Activated naive CD8-positive, alpha-beta T cell treated with anti-CD3 and anti-CD28 coated beads, Interleukin-2, amount 50 U/mL, for 16 hours (primary cell): ENCODE measurements around the gene PPP1CA.
"Not testable (repeated sequence)": the region's sequence is repeated elsewhere in the genome, so short reads cannot be mapped to it uniquely, and the experiment has no call there.

Source experiments
- DNase-seq: peaks from one replicate; pipeline ENCODE4 v3.0.0-alpha.2; 2020; ENCODE audit warnings: low read depth, low spot score

Gene PPP1CA

DNA sequence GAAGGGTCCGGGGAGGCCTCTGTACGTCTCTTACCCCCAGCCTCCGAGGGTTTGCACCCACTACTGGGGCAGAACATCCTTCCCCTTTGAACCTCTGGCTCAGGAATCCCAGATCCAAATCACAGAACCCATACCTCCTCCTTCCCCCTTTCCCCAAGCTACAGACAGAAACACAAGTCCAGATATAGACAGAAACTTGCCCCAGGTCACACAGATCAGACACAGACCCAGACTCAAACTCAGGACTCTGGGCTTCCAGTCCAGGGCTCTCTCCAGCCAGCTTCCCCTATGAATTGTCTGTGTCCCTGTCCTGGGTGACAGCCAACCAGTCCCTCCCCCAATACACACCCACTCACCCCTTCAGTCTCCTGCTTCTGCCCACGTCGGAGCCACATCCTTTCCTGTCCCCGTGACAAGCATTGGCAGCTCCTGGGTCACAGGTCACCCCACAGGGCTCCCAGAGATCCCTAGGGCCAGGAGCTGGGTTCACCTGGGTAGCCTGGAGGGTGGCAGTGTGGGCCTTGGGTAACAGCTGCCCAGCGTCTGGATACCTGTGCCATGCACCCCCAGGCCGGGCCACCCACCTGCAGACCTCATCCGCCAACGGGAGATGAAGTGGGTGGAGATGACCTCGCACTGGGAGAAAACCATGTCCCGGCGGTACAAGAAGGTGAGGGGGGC is 3.0 kb upstream of the PPP1CA start:
- no peak for DNase-seq

DNA sequence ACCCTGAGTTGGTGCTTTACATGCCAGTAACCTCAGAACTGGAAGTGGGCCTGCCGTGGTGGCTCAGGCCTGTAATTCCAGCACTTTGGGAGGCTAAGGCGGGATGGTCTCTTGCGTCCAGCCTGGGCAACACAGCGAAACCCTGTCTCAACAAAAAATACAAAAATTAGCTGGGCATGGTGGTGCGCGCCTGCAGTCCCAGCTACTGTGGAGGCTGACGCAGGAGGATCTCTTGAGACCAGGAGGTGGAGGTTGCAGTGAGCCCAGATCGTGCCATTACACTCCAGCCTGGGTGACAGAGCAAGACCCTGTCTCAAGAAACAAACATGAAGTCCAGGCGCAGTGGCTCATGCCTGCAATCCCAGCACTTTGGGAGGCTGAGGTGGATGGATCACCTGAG is 1.4 kb upstream of the PPP1CA start:
- not testable (repeated sequence) for DNase-seq

DNA sequence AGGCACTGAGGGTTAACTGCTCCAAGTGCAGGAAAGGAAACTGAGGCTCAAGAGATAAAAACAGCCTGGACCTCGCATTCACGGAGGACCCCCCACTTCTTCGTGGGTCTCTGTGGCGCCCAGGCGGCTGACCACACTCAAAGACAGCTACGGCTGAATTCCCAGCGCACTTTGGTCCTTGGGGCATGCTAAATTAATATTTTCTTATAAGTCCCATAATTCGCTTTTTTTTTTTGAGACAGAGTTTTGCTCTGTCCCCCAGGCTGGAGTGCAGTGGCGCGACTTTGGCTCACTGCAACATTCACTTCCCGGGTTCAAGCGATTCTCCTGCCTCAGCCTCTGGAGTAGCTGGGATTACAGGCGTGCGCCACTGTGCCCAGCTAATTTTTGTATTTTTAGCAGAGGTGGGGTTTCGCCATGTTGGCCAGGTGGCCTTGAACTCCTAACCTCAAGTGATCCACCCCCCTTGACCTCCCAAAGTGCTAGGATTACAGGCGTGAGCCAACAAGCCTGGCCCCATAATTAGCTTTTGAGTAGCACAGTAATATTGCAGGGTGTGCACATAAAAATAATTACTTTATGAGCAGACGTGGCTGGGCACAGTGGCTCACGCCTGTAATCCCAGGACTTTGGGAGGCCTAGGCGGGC is 658 bp upstream of the PPP1CA start:
- not testable (repeated sequence) for DNase-seq

DNA sequence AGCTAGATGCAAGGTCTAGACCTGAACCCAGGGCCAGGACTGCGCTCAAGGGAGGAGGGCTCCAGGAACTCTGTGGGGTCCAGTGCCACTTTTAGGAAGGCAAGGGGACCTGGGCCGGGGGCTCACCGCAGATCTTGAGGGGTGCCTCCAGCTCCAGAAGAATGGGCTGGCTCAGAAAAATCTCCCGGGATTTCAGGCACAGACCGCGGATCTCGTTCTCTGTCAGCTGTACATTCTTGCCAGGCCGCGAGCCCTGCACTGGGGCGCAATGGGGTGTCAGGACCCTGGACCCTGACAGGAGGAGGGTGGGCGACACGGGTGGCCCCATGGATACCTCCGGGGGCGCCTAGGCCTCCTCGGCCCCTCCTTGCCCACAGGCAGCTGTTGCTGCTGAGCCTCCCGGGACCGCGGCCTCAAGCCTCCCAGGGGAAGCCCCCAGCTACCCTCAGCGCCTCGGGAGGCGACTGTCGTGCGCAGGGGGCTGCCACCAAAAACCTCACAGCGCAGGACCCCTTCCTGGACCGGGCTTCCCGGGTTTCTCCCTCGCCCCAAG is 640 bp downstream of the PPP1CA start:
- no peak for DNase-seq

DNA sequence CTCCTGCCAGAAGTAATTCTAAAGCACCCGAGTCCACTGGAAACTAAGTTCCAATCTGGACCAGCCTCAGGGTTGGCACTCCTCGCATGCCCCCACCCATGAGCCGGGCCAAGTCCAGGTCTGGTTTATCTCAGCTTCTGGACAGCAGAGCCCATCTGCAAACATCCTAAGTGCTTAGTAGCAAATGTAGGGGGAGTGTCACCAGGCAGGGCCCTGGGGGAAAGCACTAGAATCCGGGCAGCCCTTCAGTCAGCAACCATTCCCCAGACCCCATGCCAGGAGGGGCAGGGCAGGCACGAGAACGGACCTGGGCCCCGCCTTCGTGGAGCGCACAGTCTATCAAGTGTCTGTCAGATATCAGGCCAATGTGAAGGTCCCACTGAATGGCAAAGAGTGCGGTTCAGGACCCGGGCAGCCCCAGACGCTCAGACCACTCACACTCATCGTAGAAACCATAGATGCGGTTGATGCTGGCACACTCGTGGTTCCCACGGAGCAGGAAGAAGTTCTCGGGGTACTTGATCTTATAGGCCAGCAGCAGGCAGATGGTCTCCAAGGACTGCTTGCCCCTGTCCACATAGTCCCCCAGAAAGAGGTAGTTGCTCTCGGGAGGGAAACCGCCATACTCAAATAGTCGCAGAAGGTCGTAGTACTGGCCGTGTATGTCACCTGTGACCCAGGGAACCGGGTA is 1.3 kb downstream of the PPP1CA start:
- no peak for DNase-seq

DNA sequence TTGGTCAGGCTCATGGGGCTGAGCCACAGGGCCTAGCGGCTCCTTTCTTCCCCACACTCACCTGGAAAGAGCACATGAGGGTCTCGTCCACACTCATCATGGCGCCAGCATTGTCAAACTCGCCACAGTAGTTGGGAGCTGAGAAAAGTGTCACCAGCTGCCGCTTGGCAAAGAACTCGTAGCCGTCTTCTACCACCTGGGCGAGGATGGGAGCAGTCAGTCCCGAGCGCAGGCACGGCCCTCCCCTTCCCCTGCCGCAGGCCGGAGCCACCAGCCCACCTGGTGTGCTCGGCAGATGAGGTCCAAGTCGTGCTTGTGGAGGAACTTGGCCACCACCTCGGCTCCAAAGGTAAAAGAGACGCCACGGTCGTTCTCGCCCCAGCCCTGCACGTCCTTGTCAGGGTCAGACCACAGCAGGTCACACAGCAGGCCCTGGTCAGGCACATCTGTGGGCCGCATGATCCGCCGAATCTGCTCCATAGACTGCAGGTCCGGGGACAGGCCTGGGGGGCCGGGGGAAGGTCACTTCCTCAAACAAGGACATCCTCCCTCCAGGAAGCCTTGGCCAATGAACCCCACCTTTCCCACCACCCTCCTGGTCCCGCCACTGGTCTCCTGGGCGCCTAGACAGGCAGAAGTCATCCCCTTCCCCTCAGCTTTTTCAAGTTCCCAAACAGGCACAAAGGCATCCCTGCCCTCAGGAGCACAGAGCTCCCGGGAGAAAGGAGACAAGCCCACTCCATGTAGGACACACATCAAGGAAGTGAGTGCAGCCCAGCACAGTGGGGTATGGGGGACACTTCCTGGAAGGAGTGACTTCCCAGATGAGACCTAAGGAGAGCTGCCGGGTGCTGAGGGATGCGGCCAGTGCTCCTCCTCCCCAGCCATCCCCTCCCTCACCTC is 2.7 kb downstream of the PPP1CA start:
- DNase-seq = no peak

DNA sequence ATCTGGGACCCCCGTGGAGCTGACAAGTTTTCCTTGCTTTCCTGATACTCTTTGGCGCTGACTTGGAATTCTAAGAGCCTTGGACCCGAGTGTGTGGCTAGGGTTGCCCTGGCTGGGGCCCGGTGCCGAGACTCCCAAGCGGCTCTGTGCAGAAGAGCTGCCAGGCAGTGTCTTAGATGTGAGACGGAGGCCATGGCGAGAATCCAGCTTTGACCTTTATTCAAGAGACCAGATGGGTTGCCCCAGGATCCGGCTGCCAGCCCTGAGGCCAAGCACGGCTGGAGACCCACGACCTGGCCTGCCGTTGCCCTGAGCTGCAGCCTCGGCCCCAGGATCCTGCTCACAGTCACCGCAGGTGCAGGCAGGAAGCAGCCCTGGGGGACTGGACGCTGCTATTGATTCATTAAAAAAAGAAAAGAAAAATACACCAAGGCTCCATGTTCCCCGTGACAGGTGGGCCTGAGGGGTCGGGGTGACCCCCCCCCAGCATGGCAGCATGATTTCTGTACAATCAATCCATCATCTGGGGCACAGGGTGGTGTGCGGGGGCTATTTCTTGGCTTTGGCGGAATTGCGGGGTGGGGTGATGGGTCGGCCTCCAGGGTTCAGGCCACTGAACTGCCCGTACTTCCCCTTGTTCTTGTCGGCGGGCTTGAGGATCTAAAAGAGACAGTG is 3.5 kb downstream of the PPP1CA start:
- no peak for DNase-seq

DNA sequence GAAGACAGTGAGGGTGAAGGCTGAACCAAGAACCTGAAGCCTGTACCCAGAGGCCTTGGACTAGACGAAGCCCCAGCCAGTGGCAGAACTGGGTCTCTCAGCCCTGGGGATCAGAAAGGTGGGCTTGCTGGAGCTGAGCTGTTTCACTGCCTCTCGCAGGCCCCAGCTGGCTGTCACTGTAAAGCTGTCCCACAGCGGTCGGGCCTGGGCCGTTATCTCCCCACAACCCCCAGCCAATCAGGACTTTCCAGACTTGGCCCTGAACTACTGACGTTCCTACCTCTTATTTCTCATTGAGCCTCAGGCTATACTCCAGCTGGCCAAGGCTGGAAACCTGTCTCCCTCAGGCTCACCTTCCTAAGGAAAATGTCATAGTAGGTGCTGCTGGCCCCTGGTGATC is 4.1 kb downstream of the PPP1CA start:
- no peak for DNase-seq

DNA sequence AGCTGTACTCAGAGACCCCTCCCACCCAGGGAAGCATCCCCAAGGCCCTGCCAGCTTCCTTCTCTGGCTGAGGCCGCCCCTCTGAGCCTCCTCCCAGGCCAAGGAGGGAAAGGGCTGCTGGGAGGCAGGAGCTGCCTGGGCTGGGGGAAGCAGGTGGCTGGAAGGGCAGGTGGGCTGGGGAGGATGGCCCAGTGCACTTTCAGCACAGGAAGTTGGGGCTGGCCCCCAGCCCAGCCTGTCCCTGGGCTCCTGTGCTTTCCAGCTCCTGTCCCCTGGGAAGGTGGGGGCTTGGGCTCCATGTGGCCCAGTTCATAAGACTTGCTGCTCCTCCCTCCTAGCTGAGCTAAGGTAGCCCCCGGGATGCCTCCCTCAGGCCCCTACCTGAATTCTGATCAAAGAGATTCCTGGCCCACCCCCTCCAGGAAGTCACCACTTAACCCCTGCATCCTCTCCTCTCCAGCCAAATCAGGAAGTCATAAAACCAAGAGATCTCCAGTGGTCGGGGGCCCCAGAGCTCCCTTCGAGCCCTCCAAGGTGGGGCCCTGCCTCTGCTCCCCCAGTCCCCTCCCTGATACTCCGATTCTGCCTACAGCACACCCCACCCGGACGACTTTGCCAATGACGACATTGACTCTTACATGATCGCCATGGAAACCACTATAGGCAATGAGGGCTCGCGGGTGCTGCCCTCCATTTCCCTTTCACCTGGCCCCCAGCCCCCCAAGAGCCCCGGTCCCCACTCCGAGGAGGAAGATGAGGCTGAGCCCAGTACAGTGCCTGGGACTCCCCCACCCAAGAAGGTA is 4.9 kb downstream of the PPP1CA start:
- no peak for DNase-seq

DNA sequence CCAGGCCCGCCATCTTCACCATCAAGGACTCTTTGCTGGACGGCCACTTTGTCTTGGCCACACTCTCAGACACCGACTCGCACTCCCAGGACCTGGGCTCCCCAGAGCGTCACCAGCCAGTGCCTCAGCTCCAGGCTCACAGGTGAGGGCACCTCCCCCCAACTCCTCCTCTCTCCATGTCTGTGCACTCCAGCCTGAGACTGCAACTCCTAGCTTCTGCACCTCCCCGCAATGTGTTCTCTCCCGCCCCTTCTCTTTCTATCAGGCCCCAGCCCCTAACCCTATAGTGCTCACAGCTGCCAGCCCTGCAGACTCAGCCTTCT is 5.4 kb downstream of the PPP1CA start:
- DNase-seq = no peak

DNA sequence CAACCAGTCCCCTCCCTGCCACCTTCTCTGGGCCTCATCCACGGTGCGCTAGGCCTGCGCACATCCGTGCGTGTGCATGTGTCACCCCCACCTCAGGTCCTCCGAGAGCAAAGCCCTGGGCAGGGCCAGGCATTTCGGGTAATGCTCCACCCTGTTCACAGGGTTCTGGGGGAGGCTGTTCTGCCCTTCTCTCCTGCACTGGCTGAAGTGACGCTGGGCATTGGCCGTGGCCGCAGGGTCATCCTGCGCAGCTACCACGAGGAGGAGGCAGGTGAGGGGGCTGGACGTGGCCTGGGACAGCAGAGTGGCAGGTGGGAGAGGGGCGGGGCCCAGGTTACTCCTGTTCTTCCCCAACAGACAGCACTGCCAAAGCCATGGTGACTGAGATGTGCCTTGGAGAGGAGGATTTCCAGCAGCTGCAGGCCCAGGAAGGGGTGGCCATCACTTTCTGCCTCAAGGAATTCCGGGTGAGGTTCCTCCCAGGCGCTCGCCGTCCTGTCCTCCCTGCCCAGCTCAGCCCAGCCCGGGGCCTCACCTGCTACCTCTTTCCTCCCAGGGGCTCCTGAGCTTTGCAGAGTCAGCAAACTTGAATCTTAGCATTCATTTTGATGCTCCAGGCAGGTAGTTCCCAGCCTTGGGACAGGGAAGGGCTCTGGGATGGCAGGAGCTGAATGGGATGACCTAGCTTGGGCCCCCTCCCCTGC is 6.0 kb downstream of the PPP1CA start:
- DNase-seq = no peak

DNA sequence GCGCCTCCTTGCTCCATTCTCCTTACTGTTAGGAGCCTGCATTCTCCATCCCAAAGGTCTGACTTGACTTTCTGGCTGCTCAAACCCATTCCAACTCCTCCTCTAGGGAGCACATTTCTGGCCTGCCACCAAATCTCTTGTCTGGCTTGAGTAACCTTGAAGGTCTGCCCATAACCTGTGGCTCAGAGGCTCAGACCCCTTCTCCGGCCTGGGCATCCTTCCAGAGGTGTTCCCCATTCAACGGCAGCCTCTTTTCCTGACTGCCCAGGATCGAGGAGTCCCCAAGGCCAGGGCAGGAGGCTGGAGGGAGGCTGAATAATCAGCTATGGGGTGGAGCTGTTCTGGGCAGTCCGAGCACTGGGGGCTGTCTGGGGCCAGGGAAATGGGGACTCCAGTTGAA is 7.7 kb downstream of the PPP1CA start:
- DNase-seq = no peak

DNA sequence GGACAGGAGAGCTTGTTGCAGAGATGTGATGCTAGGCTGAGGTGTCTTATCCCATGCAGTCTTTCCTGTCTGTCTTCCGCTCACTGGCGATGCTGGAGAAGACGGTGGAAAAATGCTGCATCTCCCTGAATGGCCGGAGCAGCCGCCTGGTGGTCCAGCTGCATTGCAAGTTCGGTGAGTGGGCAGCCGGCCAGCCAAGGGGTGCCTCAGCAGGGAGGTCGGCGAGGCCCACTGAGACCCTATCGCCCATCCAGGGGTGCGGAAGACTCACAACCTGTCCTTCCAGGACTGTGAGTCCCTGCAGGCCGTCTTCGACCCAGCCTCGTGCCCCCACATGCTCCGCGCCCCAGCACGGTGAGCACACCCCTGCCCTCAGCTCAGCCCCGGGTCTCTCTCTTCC is 8.2 kb downstream of the PPP1CA start:
- no peak for DNase-seq

DNA sequence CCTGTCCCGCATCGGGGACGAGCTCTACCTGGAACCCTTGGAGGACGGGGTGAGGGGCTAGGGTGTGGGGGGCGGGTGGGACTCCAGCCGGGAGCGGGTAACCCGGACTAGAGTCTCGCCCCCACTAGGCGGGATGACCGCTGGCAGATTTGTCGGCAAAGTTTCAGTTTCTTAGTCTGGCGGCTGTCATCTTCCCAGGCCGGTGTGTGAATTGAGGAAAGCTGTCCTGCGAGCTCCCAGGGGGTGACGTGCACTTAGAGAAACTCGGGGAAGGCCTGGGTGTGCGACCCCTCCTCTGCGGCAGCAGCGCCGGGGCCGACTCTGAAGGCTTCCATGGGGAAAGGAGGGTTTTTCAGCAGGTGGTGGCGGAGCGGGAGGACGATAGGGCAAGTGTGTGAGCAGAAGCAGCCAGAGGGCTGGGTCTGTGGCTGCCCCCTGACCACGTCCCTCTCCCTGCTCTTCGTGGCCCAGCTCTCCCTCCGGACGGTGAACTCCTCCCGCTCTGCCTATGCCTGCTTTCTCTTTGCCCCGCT is 9.4 kb downstream of the PPP1CA start:
- DNase-seq = no peak

DNA sequence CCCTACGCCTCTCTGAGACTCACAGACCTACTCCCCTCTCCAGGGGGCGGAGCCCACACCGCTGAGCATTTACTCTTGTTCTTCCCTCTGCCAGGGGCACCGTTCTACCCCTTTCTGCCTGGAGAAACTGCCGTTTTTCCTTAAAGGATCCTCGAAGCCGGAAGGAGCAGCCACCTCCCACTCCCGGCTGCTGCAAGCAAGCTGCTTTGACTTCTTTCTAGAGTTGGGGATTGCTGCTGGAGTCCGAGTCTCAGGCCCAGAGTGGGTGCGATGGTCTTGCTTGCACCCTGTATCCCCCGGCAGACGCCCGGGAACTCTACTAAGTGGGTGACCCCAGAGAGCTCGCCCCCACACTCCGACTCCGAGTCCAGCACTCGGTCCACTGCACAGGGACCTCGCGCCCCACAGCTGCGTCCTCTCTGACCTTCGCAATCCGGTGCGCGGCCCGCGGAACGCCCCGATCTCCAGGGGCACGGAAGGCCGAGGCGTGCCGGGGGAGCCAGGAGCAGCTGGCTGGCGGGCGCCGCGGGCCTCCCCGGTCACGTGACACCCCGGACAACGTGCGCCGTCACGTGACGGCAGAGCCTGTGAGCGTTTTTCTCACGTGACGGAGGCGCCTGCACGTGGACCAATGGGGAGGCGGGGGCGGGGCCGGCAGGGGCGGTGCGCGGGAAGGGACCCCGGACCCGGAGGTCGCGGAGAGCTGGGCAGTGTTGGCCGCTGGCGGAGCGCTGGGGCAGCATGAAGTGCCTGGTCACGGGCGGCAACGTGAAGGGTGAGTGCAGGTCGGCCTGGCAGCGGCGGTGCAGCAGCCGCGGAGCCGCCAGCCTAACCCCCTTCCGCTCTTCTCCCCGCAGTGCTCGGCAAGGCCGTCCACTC is 10.1 kb downstream of the PPP1CA start, which contains the start of gene RAD9A:
RAD9A (plus strand) TSS at position 683 of the 879 bp plus-strand sequence; CDS start at position 742, 59 bp downstream.
- peak; percentile 84 for DNase-seq

DNA sequence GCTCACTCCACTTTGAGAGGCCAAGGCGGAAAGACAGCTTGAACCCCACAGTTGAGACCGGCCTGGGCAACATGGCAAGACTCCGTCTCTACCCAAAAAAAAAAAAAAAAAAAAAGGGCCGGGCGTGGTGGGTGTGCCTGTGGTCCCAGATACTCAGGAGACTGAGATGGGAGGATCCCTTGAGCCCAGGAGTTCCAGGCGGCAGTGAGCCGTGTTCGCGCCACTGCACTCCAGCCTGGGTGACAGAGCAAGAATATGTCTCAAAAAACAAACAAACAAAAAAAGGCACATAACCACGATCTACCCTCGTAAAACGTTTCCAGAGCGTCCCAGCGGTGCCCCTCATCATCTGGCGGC is 10.7 kb downstream of the PPP1CA start:
- no peak for DNase-seq

DNA sequence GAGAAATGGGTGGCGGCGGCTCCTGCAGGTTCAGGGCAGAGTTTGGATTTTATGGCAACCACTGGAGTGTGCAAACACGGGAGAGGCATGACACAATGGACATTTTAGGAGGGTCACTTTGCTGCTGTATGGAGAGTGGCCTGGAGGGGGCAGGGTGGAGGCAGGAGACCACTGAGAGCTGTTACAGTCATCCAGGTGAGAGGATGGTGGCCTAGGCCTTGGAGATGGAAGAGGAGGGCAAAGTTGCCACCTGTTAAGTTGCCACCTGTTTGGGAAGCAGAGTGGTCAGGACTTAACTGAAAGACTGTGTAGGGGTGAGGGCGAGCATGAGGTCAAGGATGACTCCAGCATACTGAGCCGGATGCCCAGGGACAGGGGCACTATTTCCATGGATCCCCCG is 12.2 kb downstream of the PPP1CA start:
- no peak for DNase-seq

DNA sequence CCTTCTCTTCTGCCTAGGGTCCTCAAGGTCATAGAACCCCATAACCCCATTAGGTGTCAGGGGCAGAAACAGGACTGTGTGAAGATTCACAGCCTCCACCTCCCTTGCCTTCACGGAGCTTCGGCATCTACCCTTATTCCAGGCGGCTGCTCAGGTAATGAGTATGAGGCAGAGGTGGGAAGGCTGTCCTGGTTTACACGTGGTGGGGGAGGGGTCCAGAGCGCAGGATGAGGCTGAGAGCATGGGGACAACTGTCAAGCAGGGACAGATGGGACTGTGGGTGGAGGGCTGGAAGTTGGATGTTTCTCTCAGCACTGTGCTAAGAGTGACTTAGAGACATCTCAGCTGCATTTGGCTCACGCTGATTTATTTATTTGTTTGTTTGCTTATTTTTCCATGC is 14.1 kb downstream of the PPP1CA start:
- DNase-seq = no peak

DNA sequence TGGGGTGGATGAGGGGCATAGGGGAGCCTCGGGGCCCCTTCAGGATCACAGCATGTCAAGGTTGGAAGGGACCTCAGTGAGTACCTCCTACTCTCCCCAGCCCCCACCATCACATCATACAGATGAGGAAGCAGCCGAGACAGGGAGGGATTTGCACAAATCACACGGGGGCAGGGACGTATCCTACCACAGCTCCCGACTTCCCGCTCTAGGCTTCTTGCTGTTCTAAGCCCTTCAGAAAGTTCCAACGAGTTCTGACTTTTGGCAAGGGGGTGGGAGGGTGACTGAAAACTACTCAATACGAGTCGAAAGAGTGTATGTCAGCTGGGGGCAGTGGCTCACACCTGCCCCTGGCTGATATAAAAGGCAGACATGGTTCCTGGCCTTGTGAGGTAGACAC is 14.6 kb downstream of the PPP1CA start:
- DNase-seq = no peak
